ENCODE results near the gene ACTR3C.
"Not testable (repeated sequence)": the region's sequence is repeated elsewhere in the genome, so short reads cannot be mapped to it uniquely, and the experiment has no call there.

The ACTR3C gene

DNA sequence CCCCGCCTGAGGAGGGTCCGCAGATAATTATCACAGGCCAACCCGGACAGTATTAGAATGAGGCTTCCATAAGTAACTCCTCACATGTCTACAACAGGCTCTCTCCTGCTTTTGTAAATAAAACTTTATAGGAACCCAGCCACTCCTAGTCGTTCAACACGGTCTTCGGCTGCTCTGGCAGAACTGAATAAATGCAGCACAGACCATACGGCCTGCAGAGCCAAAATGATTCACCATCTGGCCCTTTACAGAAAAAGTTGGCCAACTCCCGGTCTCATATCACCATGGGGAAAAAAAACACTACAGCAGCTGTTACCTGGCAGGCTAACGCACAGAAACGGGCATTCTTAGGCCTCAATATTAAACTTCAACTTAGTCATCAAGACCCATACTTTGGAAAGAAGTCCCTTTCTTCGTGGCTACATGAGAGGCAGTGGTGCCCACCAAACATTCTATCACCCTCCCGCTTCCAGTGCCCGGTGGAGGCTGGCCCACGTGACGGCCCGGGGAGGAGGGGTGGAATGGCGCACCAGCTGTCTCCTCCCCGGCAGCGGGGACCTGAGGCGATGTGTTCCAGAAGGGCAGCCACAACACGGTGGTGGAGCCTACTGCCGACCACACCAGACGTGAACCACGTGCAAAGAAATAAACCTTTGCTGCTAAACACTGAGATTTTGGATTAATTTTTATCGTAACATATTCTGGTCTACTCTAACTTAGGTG is 41.5 kb downstream of the ACTR3C start:
- not testable (repeated sequence) for DNase-seq (ENCODE audit: low spot score)

DNA sequence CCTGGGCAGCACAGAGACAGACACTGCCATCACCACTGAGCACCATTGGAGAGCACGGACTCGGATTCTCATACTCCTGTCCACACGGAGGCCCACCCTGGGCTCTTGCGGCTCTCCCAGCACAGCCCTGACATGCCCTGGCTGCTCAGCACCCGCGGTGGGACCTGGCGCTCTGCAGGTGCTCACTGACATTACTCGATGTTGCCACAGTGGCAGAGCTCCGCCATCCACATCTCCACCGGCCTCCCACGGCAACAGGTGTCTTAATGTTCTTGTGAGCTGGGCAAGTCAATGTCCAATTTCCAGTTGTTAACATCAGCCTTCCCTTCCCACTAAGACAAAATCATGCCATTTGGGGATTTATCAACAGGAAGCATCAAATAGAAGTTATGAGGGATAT is 45.0 kb downstream of the ACTR3C start:
- not testable (repeated sequence) for DNase-seq (ENCODE audit: low spot score)

DNA sequence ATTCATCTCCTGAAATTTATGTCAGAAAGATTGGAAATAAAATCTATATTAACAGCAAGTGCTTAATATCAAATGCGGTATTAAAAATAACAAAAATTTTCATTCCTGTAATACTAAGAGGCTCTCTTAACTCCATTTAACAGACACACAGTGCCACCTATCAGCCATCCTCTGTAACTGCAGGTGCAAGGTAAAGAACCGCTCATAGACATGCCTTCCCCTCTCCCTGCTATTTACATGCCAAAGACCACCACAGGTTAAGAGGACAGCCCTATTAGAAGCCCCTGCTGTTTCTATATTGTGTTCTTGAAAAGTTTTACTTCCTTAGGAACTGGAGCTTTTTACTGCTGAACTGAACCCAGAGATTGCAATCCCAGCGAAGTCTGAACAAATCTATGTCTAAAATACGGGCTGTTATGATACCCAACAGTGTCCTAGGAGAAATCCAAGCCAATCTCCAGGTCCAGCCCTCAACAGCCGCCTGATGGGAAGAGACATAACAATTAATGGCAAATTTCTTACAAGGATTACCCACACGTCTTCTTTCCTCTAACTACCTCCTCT is 47.1 kb downstream of the ACTR3C start:
- peak; percentile 24 for DNase-seq (ENCODE audit: low spot score)

DNA sequence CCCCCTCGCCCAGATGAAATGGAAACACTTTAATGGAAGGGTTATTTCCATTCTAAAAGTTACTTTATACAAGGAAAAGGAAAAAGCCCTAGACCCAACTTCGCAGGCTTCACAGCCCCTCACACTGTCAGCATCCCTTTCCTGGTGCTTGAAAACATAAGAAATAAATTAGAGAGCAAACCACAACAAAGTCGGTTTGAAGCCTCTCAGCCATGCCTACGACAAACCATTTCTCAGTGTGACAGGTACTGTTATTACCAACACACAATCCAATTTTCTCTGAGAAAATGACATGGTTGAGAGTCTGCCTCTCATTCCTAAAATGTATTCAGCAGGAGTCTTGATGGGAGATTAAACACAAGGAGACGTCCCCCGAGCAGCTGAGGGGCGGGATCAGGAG is 51.4 kb downstream of the ACTR3C start:
- DNase-seq (ENCODE audit: low spot score): not testable (repeated sequence)

GRCh38 chr7:150270101-150270824 is 53.1 kb downstream of the ACTR3C start:
- not testable (repeated sequence) for DNase-seq (ENCODE audit: low spot score)

- DNase-seq (ENCODE audit: low spot score): not testable (repeated sequence)
Measured at GRCh38 chr7:150268798-150269197, 54.5 kb downstream of the ACTR3C start.

GRCh38 chr7:150268287-150268686 is 55.1 kb downstream of the ACTR3C start:
- not testable (repeated sequence) for DNase-seq (ENCODE audit: low spot score)

DNA sequence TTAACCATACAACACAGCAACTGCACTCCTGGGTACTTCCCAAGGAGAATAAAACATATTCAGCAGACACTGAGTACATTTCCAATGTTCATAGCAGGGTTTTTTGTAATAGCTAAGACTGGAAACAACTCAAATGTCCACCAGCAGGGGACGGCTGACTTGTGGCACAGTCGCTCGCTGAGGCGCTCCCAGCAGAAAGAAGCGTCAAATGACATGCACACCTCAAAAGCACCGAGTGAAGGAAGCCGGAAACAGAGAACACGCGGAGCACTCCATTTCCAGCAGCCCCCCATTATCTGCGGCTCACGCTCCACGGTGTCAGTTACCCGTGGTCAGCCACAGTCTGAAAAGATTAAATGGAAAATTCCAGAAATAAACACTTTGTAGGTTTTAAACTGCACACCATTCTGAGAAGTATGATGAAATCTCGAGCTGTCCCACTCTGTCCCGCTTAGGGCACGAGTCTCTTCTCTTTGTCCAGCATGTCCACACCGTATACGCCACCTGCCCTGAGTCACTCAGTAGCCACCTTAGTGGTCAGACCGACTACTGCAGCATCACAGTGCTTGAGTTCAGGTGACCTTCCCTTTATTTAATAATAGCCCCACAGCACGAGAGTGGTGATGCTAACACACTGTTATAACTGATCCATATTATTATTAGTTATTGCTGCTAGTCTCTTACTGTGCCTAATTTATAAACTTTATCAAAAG is 56.2 kb downstream of the ACTR3C start:
- DNase-seq (ENCODE audit: low spot score): not testable (repeated sequence)

GRCh38 chr7:150262656-150263055 is 60.7 kb downstream of the ACTR3C start:
- DNase-seq (ENCODE audit: low spot score): not testable (repeated sequence)

DNA sequence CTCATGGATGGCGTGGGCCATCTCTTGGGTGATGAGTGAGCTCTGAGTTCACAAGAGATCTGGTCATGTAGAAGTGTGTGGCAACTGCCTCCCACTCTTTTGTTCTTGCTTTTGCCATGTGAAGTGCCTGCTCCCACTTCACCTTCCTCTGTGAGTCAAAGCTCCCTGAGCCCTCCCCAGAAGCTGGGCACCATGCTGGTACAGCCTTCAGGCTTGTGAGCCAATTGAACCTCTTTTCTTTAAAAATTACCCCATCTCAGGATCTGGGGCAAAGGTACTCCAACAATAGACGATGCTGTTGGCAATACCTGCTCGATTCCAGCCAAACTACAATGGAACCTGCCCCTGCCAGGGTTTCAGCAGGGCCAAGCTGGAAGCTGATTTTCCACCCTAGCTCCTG is 75.6 kb downstream of the ACTR3C start:
- DNase-seq (ENCODE audit: low spot score): not testable (repeated sequence)

GRCh38 chr7:150245208-150245607 is 78.1 kb downstream of the ACTR3C start:
- DNase-seq (ENCODE audit: low spot score): not testable (repeated sequence)

DNA sequence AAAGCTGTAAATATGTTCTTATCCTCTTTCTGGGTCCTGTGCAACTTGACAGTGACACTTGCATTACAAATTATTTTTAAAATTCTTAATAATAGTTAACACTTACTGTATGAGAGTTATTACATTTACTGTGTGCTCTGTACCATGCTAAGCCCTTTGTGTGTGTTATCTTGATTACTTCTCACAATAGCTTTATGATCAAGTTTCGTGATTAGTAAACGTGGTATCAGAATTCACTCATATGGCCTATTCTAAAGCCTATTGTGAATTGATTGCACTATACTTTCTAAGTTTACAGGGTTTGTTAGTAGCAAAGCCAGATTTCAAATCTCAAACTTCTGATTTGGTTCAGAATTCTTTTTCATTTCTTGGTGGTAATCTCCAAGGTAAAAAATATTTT is 80.4 kb downstream of the ACTR3C start:
- not testable (repeated sequence) for DNase-seq (ENCODE audit: low spot score)

DNA sequence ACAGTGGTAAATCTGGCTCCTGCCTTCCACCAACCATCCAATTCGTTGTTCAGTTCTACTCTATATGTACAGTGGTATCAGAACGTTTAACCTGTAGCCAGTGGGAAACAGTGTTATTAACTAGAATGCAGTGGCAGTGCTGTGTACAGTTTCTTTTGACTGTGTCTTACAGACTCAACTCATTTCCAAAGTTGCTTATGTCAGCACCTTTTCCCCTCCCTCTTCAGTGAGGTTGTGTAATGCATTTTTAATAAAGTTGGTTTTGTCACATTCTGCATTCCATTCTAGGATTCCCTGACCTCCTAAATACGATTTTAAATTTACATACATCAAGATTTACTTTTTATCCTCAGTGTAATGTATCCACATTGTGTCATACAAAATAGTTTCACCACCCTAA is 97.9 kb downstream of the ACTR3C start:
- DNase-seq (ENCODE audit: low spot score): not testable (repeated sequence)

DNA sequence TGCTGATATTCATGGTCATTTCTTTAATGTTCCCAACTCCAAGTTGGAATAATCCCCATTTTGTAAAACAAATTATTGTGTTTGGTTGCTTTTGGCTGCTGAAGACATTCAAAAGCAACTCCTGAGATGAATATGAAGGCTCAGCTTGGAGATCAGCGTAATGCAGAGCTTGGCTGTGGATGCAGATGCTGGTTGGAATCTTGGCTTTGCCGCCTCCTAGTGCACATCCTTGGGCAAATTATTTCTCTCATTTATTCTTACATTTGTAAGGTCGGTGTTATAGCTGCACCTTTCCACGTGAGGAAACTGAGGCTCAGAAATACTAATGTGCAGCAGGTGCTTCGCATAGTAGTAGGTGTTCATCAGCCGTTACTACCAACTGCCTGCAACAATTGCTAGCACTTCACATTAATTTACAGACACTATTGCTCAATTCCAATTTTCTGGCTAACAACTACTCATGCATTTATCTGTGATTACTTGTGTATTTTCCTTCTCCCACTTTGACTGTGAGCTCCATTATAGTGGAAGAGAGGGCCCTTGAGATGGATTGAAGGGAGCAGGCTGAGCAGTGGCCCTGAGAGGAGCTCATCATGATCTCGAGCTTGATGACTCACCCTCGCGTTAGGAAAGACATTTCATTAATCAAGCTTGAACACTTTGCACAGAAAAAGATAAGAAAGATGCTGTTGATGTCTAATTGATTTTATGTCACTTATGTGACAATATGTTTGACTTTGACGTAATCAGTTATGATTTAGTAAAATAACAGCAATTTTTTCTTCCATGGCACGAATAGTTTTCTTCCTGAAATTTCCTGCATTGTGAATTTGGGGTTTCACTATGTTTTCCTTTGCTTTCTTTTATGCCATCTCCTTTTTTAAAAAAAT is 101.0 kb downstream of the ACTR3C start:
- peak; percentile 3 for DNase-seq (ENCODE audit: low spot score)

DNA sequence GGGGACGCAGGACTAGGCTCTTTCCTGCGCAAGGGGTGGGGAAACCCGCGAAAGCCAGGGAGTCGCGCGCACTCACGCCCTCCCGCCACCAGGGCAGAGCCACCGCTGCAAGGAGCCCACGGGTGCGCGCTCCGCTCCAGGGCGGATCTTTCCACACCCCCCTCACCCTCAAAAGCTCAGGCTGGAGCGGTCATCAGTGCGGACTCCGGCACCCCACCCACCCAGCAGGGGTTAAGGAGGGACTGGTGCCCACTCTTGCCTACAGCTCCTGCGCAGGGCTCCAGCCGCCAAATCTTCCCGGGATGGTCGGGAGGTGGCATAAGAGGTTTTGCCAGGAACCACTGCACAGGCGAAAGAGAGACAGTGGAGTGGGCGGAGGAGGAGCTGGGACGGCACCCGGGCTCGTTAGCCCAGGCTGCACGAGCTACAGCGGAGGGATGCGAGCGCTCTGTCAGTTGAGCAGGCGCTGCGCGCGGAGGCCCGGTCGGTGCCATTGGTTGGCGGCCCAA is 102.6 kb downstream of the ACTR3C start:
- peak; percentile 1 for DNase-seq (ENCODE audit: low spot score)

GRCh38 chr7:150219941-150220658 is 103.2 kb downstream of the ACTR3C start:
- not testable (repeated sequence) for DNase-seq (ENCODE audit: low spot score)

GRCh38 chr7:150206848-150207247 is 116.5 kb downstream of the ACTR3C start:
- DNase-seq (ENCODE audit: low spot score): not testable (repeated sequence)

DNA sequence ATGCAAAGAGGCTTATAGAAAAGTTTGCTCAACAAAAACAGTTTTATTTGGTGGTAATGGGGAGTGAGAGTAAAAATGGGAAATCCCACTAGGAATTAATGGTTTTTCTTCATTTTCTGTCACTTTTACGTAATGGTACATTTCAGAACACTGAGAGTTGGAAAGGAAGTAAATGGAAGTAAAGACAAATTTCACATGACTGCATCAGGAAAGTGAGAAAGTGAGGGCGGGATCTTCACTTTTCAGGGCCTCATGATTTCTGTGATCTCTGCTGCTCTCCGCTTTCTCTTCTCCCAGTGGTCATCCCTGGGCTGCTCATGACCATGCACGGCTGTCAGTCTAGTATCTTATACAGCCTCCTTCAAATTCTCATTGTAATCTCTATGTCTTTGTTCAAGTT is 117.5 kb downstream of the ACTR3C start:
- DNase-seq (ENCODE audit: low spot score): not testable (repeated sequence)

DNA sequence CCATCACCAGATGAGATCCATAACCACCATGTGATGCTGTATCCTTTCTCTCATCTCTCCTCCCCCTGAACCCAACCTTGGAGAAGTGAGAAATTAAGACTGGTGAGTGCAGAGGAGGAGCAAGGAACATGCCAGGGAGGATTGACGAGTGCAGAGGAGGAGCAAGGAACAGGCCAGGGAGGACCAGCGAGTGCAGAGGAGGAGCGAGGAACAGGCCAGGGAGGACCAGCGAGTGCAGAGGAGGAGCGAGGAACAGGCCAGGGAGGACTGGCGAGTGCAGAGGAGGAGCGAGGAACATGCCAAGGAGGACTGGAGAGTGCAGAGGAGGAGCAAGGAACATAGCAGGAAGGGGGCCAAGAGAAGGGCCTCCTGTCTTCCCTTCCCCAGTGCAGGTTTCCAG is 118.8 kb downstream of the ACTR3C start:
- not testable (repeated sequence) for DNase-seq (ENCODE audit: low spot score)

DNA sequence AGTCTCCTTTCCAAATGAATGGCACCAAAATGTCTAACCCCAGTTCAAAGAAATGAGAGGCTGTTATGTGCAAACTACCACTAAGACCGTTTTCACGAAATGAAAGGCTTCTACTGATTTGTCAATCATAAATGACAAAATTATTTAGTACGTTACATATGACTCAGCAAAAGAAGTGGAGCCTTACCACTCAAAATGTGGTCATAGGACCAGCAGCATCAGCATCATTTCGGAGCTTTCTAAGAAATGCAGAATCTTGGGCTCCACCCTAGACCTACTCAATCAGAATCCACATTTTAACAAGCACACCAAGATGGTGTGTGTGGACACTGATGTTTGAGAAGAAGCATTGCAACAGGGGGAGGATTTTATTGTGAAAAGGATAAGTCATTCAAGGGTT is 120.5 kb downstream of the ACTR3C start:
- not testable (repeated sequence) for DNase-seq (ENCODE audit: low spot score)

All from globus pallidus (tissue), 1 donor.